VCaP (cell line): Measurements from ENCODE around the gene DCP1A.

ENCODE experiments used
- H3K27ac ChIP-seq: fragments of 450-650 bp; 2 replicates; pipeline ENCODE4 v1.5.1; 2017
- CTCF ChIP-seq: fragments of 450-650 bp; conservative IDR thresholded peaks from 2 replicates; pipeline ENCODE4 v1.5.1; 2017; ENCODE audit warnings: mild to moderate bottlenecking, moderate library complexity

Gene DCP1A

GRCh38 chr3:53236112-53236841 lies 111.1 kb downstream of the DCP1A start:
- peak overlapping the region; percentile 91; the same call in 1 of the 2 replicates for H3K27ac ChIP-seq
- TF ChIP-seq CTCF, result no peak

GRCh38 chr3:53235545-53235944 lies 111.8 kb downstream of the DCP1A start:
- TF ChIP-seq CTCF, result no peak
- H3K27ac ChIP-seq, result no peak overlapping the region

GRCh38 chr3:53234841-53235232 lies 112.5 kb downstream of the DCP1A start:
- TF ChIP-seq CTCF, result no peak
- H3K27ac ChIP-seq, result no peak overlapping the region

GRCh38 chr3:53234130-53234840 lies 113.1 kb downstream of the DCP1A start:
- TF ChIP-seq CTCF, result no peak
- H3K27ac ChIP-seq, result no peak overlapping the region
